Suprapubic skin (tissue), 4 donors: ENCODE results near the gene CTNNA2. TPM values are rescaled to one million over a fixed set of nuclear protein-coding genes. Genes with fewer than 3 reads are reported as not detected.

Source experiments
- DNase-seq, 2 donors: peaks; one replicate each; pipeline ENCODE4 v3.0.0-alpha.2; 2019; ENCODE audit warnings: low spot score in 2 of 2
- H3K27ac ChIP-seq: fragments of 200-600 bp; sonication (generic); one replicate; pipeline ENCODE4 v1.5.1; 2019
- H3K27me3 ChIP-seq: fragments of 200-600 bp; sonication (generic); one replicate; pipeline ENCODE4 v1.5.1; 2019
- H3K36me3 ChIP-seq: fragments of 200-600 bp; sonication (generic); one replicate; pipeline ENCODE4 v1.5.1; 2019
- H3K4me1 ChIP-seq: fragments of 200-600 bp; sonication (generic); one replicate; pipeline ENCODE4 v1.5.1; 2019
- H3K4me3 ChIP-seq: fragments of 200-600 bp; sonication (generic); one replicate; pipeline ENCODE4 v1.5.1; 2019; ENCODE audit warnings: mild to moderate bottlenecking
- H3K9me3 ChIP-seq: fragments of 200-600 bp; sonication (generic); one replicate; pipeline ENCODE4 v1.5.1; 2019
- EP300 ChIP-seq: sonication (generic); formaldehyde crosslinking; IDR thresholded peaks from one replicate; pipeline ENCODE4 v1.6.1; 2017; ENCODE audit warnings: antibody characterized with exemption
- POLR2A ChIP-seq, 2 donors: fragments of 450-650 bp; IDR thresholded peaks; one replicate each; pipeline ENCODE4 v1.6.1; 2017; ENCODE audit warnings: antibody characterized with exemption in 2 of 2, mild to moderate bottlenecking in 2 of 2, moderate library complexity in 2 of 2
- POLR2AphosphoS5 ChIP-seq, 3 donors: sonication (generic); formaldehyde crosslinking; IDR thresholded peaks; one replicate each; pipeline ENCODE4 v1.6.1; 2017; ENCODE audit warnings: antibody characterized with exemption in 3 of 3
- WGBS: methylation state at CpG from one replicate; pipeline ENCODE4 v1.1.5; 2018; 5-methylcytosine and 5-hydroxymethylcytosine counted together
- total RNA-seq, 4 donors: library from RNA; depleted of rRNA; stranded (reverse); fragments of >200 nt; gene quantifications; one replicate each; pipeline ENCODE4 v1.1.0, GENCODE V29; 2016
- TF ChIP-seq, protein P1 (sequence below), 2 donors: fragments of 200-600 bp in 1 of 2; fragments of 450-650 bp in 1 of 2; sonication (generic) in 1 of 2; IDR thresholded peaks; one replicate each; pipeline ENCODE4 v1.5.1; 2016 to 2019; ENCODE audit warnings: antibody characterized with exemption in 2 of 2, mild to moderate bottlenecking in 1 of 2, moderate library complexity in 1 of 2

Gene CTNNA2
- total RNA-seq, 4 donors from 2014 or later: 0.15 to 0.21 TPM; not detected in 2

DNA sequence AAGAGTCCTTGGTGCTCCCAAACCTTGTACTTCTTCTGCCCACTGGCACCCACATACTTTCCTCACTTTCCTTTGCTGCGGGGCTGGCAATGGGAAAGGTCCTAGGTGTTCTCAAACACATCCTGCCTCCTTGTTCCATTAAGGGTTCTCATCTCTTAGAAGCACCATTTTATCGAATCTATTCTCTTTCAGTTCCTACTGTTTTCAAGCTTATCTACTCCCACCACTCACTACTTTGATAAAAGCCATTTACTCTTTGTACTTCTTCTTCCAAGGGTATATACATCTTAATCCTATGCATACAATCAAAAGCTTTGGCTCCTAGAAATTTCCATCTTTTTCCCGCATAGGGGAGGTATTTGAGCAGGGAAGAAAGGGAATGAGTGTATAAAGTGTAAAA lies 868.8 kb downstream of the CTNNA2 start:
- no peaks in the 10 kb centered on the region for H3K36me3 ChIP-seq
- H3K4me1 ChIP-seq: no peaks in the 10 kb centered on the region
- no peaks in the 10 kb centered on the region for H3K27me3 ChIP-seq
- no peak overlapping the region for H3K27ac ChIP-seq
- no peak for DNase-seq
- 93% methylated on average over 3 of the region's 3 CpGs for WGBS
- no peaks in the 10 kb centered on the region for H3K9me3 ChIP-seq
- TF ChIP-seq POLR2AphosphoS5 (IDR thresholded peaks at IDR 0.05): no peak
- no peak for TF ChIP-seq EP300
- no peak for TF ChIP-seq POLR2A (IDR thresholded peaks at IDR 0.05)
- TF ChIP-seq, protein P1, sequence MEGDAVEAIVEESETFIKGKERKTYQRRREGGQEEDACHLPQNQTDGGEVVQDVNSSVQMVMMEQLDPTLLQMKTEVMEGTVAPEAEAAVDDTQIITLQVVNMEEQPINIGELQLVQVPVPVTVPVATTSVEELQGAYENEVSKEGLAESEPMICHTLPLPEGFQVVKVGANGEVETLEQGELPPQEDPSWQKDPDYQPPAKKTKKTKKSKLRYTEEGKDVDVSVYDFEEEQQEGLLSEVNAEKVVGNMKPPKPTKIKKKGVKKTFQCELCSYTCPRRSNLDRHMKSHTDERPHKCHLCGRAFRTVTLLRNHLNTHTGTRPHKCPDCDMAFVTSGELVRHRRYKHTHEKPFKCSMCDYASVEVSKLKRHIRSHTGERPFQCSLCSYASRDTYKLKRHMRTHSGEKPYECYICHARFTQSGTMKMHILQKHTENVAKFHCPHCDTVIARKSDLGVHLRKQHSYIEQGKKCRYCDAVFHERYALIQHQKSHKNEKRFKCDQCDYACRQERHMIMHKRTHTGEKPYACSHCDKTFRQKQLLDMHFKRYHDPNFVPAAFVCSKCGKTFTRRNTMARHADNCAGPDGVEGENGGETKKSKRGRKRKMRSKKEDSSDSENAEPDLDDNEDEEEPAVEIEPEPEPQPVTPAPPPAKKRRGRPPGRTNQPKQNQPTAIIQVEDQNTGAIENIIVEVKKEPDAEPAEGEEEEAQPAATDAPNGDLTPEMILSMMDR (IDR thresholded peaks at IDR 0.05): no peak
- no peak overlapping the region for H3K4me3 ChIP-seq

DNA sequence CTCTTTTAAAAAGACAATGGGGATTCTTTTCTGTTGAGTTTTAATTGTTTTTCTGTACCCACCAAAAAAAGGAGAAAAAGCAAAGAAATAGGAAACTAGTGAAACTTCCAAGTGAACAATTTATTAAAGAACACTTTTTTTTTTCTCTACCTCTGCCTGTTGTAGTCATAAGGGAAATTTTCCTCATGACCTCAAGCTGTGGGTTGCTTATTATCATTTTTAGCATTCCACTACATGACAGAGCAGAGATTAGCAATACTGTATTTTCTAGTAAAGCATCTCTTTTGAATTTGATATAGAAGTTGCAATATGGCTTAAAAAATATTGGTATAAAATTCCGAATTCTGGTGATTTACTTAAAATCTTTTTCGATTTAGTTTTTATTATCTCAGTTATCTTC lies 879.6 kb downstream of the CTNNA2 start:
- no peak overlapping the region for H3K4me3 ChIP-seq
- TF ChIP-seq, protein P1 (IDR thresholded peaks at IDR 0.05): no peak
- TF ChIP-seq EP300 (no peak), POLR2A (IDR thresholded peaks at IDR 0.05) (no peak), POLR2AphosphoS5 (IDR thresholded peaks at IDR 0.05) (no peak)
- WGBS: 81% methylated on average over 2 of the region's 2 CpGs
- DNase-seq: no peak
- H3K27ac ChIP-seq: no peak overlapping the region
- H3K4me1 ChIP-seq: no peaks in the 10 kb centered on the region
- no peaks in the 10 kb centered on the region for H3K27me3 ChIP-seq
- H3K36me3 ChIP-seq: no peaks in the 10 kb centered on the region
- H3K9me3 ChIP-seq: peaks cover 5% of the 10 kb centered on the region

DNA sequence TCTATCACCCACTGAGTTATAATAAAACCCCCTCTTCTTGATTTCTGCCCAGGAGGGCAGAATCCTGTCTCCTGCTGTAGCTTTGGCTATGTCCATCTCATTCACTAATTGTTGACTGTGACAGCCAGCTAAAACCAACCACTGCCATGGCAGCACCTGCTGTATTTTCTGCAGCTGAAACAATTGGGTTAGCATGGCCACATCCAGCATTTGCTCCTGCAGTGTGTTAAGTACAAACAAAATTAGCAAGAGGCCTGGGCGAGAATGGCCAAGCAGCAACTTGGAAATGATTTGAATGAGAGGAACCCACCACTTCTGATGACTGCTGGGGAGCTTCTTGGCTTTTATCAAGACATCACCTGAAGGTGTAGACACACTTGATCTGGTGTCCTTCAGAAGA lies 881.1 kb downstream of the CTNNA2 start:
- Histone ChIP-seq H3K27ac (no peak overlapping the region), H3K9me3 (peaks cover 5% of the 10 kb centered on the region), H3K4me1 (no peaks in the 10 kb centered on the region), H3K36me3 (no peaks in the 10 kb centered on the region), H3K27me3 (no peaks in the 10 kb centered on the region), H3K4me3 (no peak overlapping the region)
- DNase-seq: no peak
- 88% methylated on average over 1 of the region's 1 CpG for WGBS
- TF ChIP-seq, protein P1 (IDR thresholded peaks at IDR 0.05): no peak
- no peak for TF ChIP-seq POLR2AphosphoS5 (IDR thresholded peaks at IDR 0.05)

DNA sequence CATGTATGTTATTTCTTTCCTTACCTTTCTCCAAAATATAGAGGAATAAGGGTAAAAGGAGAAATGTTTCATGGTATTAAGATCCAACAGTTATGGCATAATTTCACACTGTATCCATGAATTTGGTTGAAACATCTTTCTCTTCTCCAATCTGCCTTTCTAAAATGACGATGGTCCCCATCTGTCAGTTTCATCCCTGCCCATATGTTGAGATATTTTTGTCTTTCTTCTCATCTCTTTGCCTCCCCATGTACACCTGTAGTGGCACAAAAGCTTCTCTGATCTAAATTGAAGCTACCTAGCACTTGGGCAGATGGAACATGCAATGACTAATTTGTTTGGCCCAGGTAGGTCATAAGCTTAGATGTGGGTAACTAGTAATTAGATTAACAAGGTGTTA lies 882.4 kb downstream of the CTNNA2 start:
- TF ChIP-seq POLR2A (IDR thresholded peaks at IDR 0.05) (no peak), EP300 (no peak), POLR2AphosphoS5 (IDR thresholded peaks at IDR 0.05) (no peak)
- TF ChIP-seq, protein P1 (IDR thresholded peaks at IDR 0.05): no peak
- Histone ChIP-seq H3K27ac (no peak overlapping the region), H3K9me3 (no peaks in the 10 kb centered on the region), H3K27me3 (no peaks in the 10 kb centered on the region), H3K36me3 (no peaks in the 10 kb centered on the region), H3K4me3 (no peak overlapping the region), H3K4me1 (no peaks in the 10 kb centered on the region)
- WGBS: 97% methylated on average over 1 of the region's 1 CpG
- no peak for DNase-seq

DNA sequence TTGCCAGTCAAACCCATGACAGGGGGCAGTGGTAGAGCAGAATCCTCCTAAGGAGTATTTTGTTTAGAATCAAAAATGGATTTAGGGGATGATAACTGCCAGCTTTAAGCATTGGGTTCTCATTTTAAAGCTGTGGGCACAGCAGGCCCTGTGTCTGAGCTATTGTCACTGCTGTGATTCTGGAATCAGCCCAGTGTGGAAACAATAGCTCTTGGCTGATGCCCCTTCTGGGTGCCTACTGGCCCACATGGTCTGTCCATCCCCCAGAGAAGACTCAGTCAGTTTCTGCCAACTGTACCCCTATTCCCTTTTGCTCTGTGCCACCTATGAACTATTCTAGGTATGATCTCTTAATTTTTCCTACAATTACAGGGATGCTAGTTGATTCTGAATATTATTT lies 883.4 kb downstream of the CTNNA2 start:
- TF ChIP-seq POLR2AphosphoS5 (IDR thresholded peaks at IDR 0.05) (no peak), EP300 (no peak), POLR2A (IDR thresholded peaks at IDR 0.05) (no peak)
- TF ChIP-seq, protein P1 (IDR thresholded peaks at IDR 0.05): no peak
- no peaks in the 10 kb centered on the region for H3K36me3 ChIP-seq

More for the DNA sequence above, 883.4 kb downstream of the CTNNA2 start:
- no peaks in the 10 kb centered on the region for H3K9me3 ChIP-seq
- no peaks in the 10 kb centered on the region for H3K4me1 ChIP-seq
- H3K27me3 ChIP-seq: no peaks in the 10 kb centered on the region
- DNase-seq: no peak
- no peak overlapping the region for H3K27ac ChIP-seq
- no peak overlapping the region for H3K4me3 ChIP-seq
